Jurkat, Clone E6-1 (cell line): ENCODE data around the gene VTI1B. TPM values are rescaled to one million over a fixed set of nuclear protein-coding genes. Genes with fewer than 3 reads are reported as not detected.
"Not testable (repeated sequence)": the region's sequence is repeated elsewhere in the genome, so short reads cannot be mapped to it uniquely, and the experiment has no call there.

Experiments
- DNase-seq: peaks from one replicate; pipeline ENCODE4 v3.0.0-alpha.2; 2011; ENCODE audit warnings: low read depth, low spot score
- H3K4me3 ChIP-seq: 2 replicates; pipeline ENCODE4 v1.5.1; 2011; ENCODE audit warnings: mild to moderate bottlenecking, low read length, control low read depth, moderate library complexity
- polyA plus RNA-seq: library from polyadenylated mRNA; unstranded; fragments of >200 nt; gene quantifications from one replicate; pipeline ENCODE4 v1.2.1, GENCODE V29; 2012; ENCODE audit warnings: missing spikeins; ENCODE audit not compliant: insufficient read length, insufficient read depth

The VTI1B gene
- 130 TPM for polyA plus RNA-seq

- H3K4me3 ChIP-seq: peak within 1 kb of the TSS; percentile 77
- DNase-seq: peak; percentile 46
Measured at GRCh38 chr14:67674480-67675218, at the start of gene VTI1B. TSS of gene VTI1B (minus strand) at chr14:67674632. CDS start at chr14:67674489, 143 bp downstream.

- no peak for DNase-seq
- H3K4me3 ChIP-seq: no peak overlapping the region
Measured at GRCh38 chr14:67722293-67722692, 47.9 kb upstream of the VTI1B start.

- no peak for DNase-seq
- H3K4me3 ChIP-seq: no peak overlapping the region
Measured at GRCh38 chr14:67721875-67722274, 47.4 kb upstream of the VTI1B start.

- no peak for DNase-seq
- H3K4me3 ChIP-seq: no peak overlapping the region
Measured at GRCh38 chr14:67719866-67720265, 45.4 kb upstream of the VTI1B start.

- H3K4me3 ChIP-seq, DNase-seq: not testable (repeated sequence)
Measured at GRCh38 chr14:67719385-67719784, 45.0 kb upstream of the VTI1B start.

GRCh38 chr14:67718265-67718664, 43.8 kb upstream of the VTI1B start:
- no peak for DNase-seq

GRCh38 chr14:67717048-67717447, 42.6 kb upstream of the VTI1B start:
- DNase-seq: no peak
- H3K4me3 ChIP-seq: no peak overlapping the region

More at GRCh38 chr14:67718265-67718664, 43.8 kb upstream of the VTI1B start:
- no peak overlapping the region for H3K4me3 ChIP-seq

- H3K4me3 ChIP-seq: no peak overlapping the region
- no peak for DNase-seq
Measured at GRCh38 chr14:67710209-67710608, 35.8 kb upstream of the VTI1B start.

- DNase-seq: not testable (repeated sequence)
Measured at GRCh38 chr14:67709796-67710195, 35.4 kb upstream of the VTI1B start.

GRCh38 chr14:67709346-67709745, 34.9 kb upstream of the VTI1B start:
- DNase-seq, H3K4me3 ChIP-seq: not testable (repeated sequence)

More at GRCh38 chr14:67709796-67710195, 35.4 kb upstream of the VTI1B start:
- H3K4me3 ChIP-seq: not testable (repeated sequence)

- H3K4me3 ChIP-seq: no peak overlapping the region
- DNase-seq: no peak
Measured at GRCh38 chr14:67705211-67705610, 30.8 kb upstream of the VTI1B start.

GRCh38 chr14:67704484-67705089, 30.2 kb upstream of the VTI1B start:
- peak; percentile 67 for DNase-seq
- H3K4me3 ChIP-seq: no peak overlapping the region

GRCh38 chr14:67703997-67704396, 29.6 kb upstream of the VTI1B start:
- DNase-seq: no peak
- no peak overlapping the region for H3K4me3 ChIP-seq

- not testable (repeated sequence) for DNase-seq, H3K4me3 ChIP-seq
Measured at GRCh38 chr14:67701492-67701891, 27.1 kb upstream of the VTI1B start, which contains the start of gene RDH12. TSS of gene RDH12 (plus strand) at chr14:67701886. CDS start at chr14:67722643, 20,757 bp downstream.

GRCh38 chr14:67698179-67698578, 23.7 kb upstream of the VTI1B start:
- no peak overlapping the region for H3K4me3 ChIP-seq
- DNase-seq: no peak

- H3K4me3 ChIP-seq: no peak overlapping the region
- no peak for DNase-seq
Measured at GRCh38 chr14:67697006-67697405, 22.6 kb upstream of the VTI1B start.

GRCh38 chr14:67695394-67695949, 21.0 kb upstream of the VTI1B start, which contains the start of gene RDH11:
TSS of gene RDH11 (minus strand) at chr14:67695764. CDS start at chr14:67695703, 61 bp downstream.
- H3K4me3 ChIP-seq: peak within 1 kb of the TSS; percentile 95
- peak; percentile 89 for DNase-seq

GRCh38 chr14:67694791-67695393, 20.5 kb upstream of the VTI1B start:
- peak; percentile 83 for DNase-seq
- H3K4me3 ChIP-seq: peak overlapping the region; percentile 95

- no peak overlapping the region for H3K4me3 ChIP-seq
- DNase-seq: no peak
Measured at GRCh38 chr14:67690011-67690410, 15.6 kb upstream of the VTI1B start.

- no peak overlapping the region for H3K4me3 ChIP-seq
- no peak for DNase-seq
Measured at GRCh38 chr14:67683842-67684241, 9.4 kb upstream of the VTI1B start.
